IMR-90 (cell line): ENCODE data around the gene YPEL2. TPM values are rescaled to one million over a fixed set of nuclear protein-coding genes. Genes with fewer than 3 reads are reported as not detected.

ENCODE experiments used
- ATAC-seq: fragments of 200-7000 bp; cut with Tn5 transposase; 2 replicates; pipeline ENCODE4 v1.9.1; 2020; ENCODE audit warnings: low read depth, mild to moderate bottlenecking, moderate library complexity
- BruUV-seq: library from RNA; stranded (reverse); fragments of 400-500 nt; replicated peaks from 2 replicates; lab custom pipeline; 2021; lab: Mats Ljungman, UMichigan
- CTCF ChIA-PET: fragments of 300-600 bp; formaldehyde crosslinking; extraction: SDS; loops from one replicate; lab custom pipeline; 2021; ENCODE audit warnings: antibody characterized with exemption; lab: Yijun Ruan, JAX
- POLR2A ChIA-PET: fragments of 300-600 bp; sonication (Branson Sonifier 250); formaldehyde crosslinking; loops from one replicate; lab custom pipeline; 2022; ENCODE audit warnings: antibody characterized with exemption; ENCODE audit not compliant: unreplicated experiment; lab: Charles Lee
- DNase-seq: peaks from one replicate; pipeline ENCODE4 v3.0.0; 2013
- H2AFZ ChIP-seq: replicated peaks from 2 replicates; pipeline ENCODE3; 2013; ENCODE audit warnings: low read length, mild to moderate bottlenecking; ENCODE audit not compliant: poor library complexity
- H2AK5ac ChIP-seq: 2 replicates; pipeline ENCODE4 v1.6.1; 2013; ENCODE audit warnings: low read depth, low read length, inconsistent platforms
- H2AK9ac ChIP-seq: replicated peaks from 2 replicates; pipeline ENCODE3; 2013; ENCODE audit warnings: mild to moderate bottlenecking, low read depth, low read length, moderate library complexity; ENCODE audit not compliant: poor library complexity
- H2BK120ac ChIP-seq: 2 replicates; pipeline ENCODE4 v1.6.1; 2013; ENCODE audit warnings: low read depth, low read length, inconsistent platforms
- H2BK15ac ChIP-seq: 3 replicates; pipeline ENCODE4 v1.6.1; 2013; ENCODE audit warnings: low read depth, low read length, inconsistent platforms
- H2BK20ac ChIP-seq: 2 replicates; pipeline ENCODE4 v1.6.1; 2013; ENCODE audit warnings: low read depth, mild to moderate bottlenecking, inconsistent platforms, low read length, moderate library complexity
- H2BK5ac ChIP-seq: 2 replicates; pipeline ENCODE4 v1.6.1; 2013; ENCODE audit warnings: mild to moderate bottlenecking, low read depth, low read length, inconsistent platforms; ENCODE audit not compliant: poor library complexity, severe bottlenecking
- H3K14ac ChIP-seq: replicated peaks from 2 replicates; pipeline ENCODE4 v1.6.1; 2013; ENCODE audit warnings: low read depth, low read length, inconsistent platforms
- H3K18ac ChIP-seq: 2 replicates; pipeline ENCODE4 v1.6.1; 2013; ENCODE audit warnings: low read depth, low read length, control low read depth
- H3K23ac ChIP-seq: 2 replicates; pipeline ENCODE4 v1.6.1; 2013; ENCODE audit warnings: low read depth, low read length, inconsistent platforms
- H3K27ac ChIP-seq: 2 replicates; pipeline ENCODE4 v1.5.1; 2013; ENCODE audit warnings: mild to moderate bottlenecking, control low read depth, low read length; ENCODE audit not compliant: insufficient read depth
- H3K27me3 ChIP-seq: 2 replicates; pipeline ENCODE4 v1.6.1; 2013; ENCODE audit warnings: low read length; ENCODE audit not compliant: control insufficient read depth, insufficient read depth
- H3K36me3 ChIP-seq: 2 replicates; pipeline ENCODE4 v1.6.1; 2013; ENCODE audit warnings: low read length, mixed read lengths; ENCODE audit not compliant: control insufficient read depth, insufficient read depth
- H3K4ac ChIP-seq: 2 replicates; pipeline ENCODE4 v1.6.1; 2013; ENCODE audit warnings: low read depth, low read length, inconsistent platforms
- H3K4me1 ChIP-seq: 2 replicates; pipeline ENCODE4 v1.6.1; 2013; ENCODE audit warnings: low read length, mixed read lengths; ENCODE audit not compliant: control insufficient read depth, insufficient read depth
- H3K4me2 ChIP-seq: 2 replicates; pipeline ENCODE4 v1.6.1; 2013; ENCODE audit warnings: low read depth, mild to moderate bottlenecking, control low read depth, low read length, moderate library complexity
- H3K4me3 ChIP-seq: 2 replicates; pipeline ENCODE4 v1.5.1; 2013; ENCODE audit warnings: low read depth, mild to moderate bottlenecking, control low read depth, low read length, moderate library complexity; ENCODE audit not compliant: insufficient read depth
- H3K56ac ChIP-seq: 2 replicates; pipeline ENCODE4 v1.6.1; 2013; ENCODE audit warnings: low read length, inconsistent platforms; ENCODE audit not compliant: insufficient read depth; ENCODE audit errors: extremely low read depth
- H3K79me1 ChIP-seq, 2 experiments: 2 replicates each; pipeline ENCODE4 v1.6.1; 2013; ENCODE audit warnings: low read length in 2 of 2, inconsistent platforms in 1 of 2, low read depth in 1 of 2
- H3K9ac ChIP-seq: 2 replicates; pipeline ENCODE4 v1.6.1; 2013; ENCODE audit warnings: low read depth, low read length, control low read depth
- H3K9me1 ChIP-seq: 2 replicates; pipeline ENCODE4 v1.6.1; 2013; ENCODE audit warnings: low read length, inconsistent platforms; ENCODE audit not compliant: insufficient read depth
- H3K9me3 ChIP-seq: 2 replicates; pipeline ENCODE4 v1.6.1; 2013; ENCODE audit warnings: low read length; ENCODE audit not compliant: control insufficient read depth, insufficient read depth
- H4K20me1 ChIP-seq: 2 replicates; pipeline ENCODE4 v1.6.1; 2013; ENCODE audit warnings: low read length, inconsistent platforms; ENCODE audit not compliant: insufficient read depth
- H4K5ac ChIP-seq: 2 replicates; pipeline ENCODE4 v1.6.1; 2013; ENCODE audit warnings: mild to moderate bottlenecking, low read depth, low read length, control low read depth
- H4K8ac ChIP-seq, 2 experiments: 2 replicates each; pipeline ENCODE4 v1.6.1; 2013; ENCODE audit warnings: low read depth in 2 of 2, low read length in 2 of 2, control low read depth in 1 of 2, inconsistent platforms in 1 of 2
- H4K91ac ChIP-seq: 2 replicates; pipeline ENCODE4 v1.6.1; 2013; ENCODE audit warnings: low read depth, low read length, inconsistent platforms; ENCODE audit not compliant: insufficient read depth
- BHLHE40 ChIP-seq: fragments of 150-350 bp; IDR thresholded peaks from 2 replicates; pipeline ENCODE4 v1.6.1; 2016; ENCODE audit warnings: mild to moderate bottlenecking, low read depth, low read length
- CEBPB ChIP-seq: IDR thresholded peaks from 2 replicates; pipeline ENCODE4 v1.6.1; 2012; ENCODE audit warnings: low read depth, low read length, improper control_type of control experiment
- CHD1 ChIP-seq: IDR thresholded peaks from 2 replicates; pipeline ENCODE4 v1.6.1; 2012; ENCODE audit warnings: low read depth, low read length, improper control_type of control experiment
- CTCF ChIP-seq: conservative IDR thresholded peaks from 2 replicates; pipeline ENCODE4 v1.5.1; 2012; ENCODE audit warnings: mild to moderate bottlenecking, low read depth, low read length, improper control_type of control experiment
- ELK1 ChIP-seq: fragments of 150-350 bp; IDR thresholded peaks from 2 replicates; pipeline ENCODE4 v1.6.1; 2016; ENCODE audit warnings: low read depth, mild to moderate bottlenecking, low read length, moderate library complexity, borderline replicate concordance
- FOS ChIP-seq: fragments of 150-350 bp; IDR thresholded peaks from 2 replicates; pipeline ENCODE4 v1.6.1; 2016; ENCODE audit warnings: low read depth, low read length
- MAFK ChIP-seq: IDR thresholded peaks from 2 replicates; pipeline ENCODE4 v1.6.1; 2012; ENCODE audit warnings: low read depth, low read length, improper control_type of control experiment
- MAZ ChIP-seq: IDR thresholded peaks from 2 replicates; pipeline ENCODE4 v1.6.1; 2012; ENCODE audit warnings: low read depth, mild to moderate bottlenecking, low read length, improper control_type of control experiment, moderate library complexity, borderline replicate concordance
- MXI1 ChIP-seq: IDR thresholded peaks from 2 replicates; pipeline ENCODE4 v1.6.1; 2012; ENCODE audit warnings: low read depth, mild to moderate bottlenecking, low read length, moderate library complexity, borderline replicate concordance
- NFE2L2 ChIP-seq: fragments of 150-350 bp; IDR thresholded peaks from 2 replicates; pipeline ENCODE4 v1.6.1; 2016; ENCODE audit warnings: low read depth, mild to moderate bottlenecking, low read length
- RCOR1 ChIP-seq: IDR thresholded peaks from 2 replicates; pipeline ENCODE4 v1.6.1; 2012; ENCODE audit warnings: mild to moderate bottlenecking, low read length, improper control_type of control experiment; ENCODE audit not compliant: insufficient replicate concordance
- RFX5 ChIP-seq: IDR thresholded peaks from 2 replicates; pipeline ENCODE4 v1.8.0; 2012; ENCODE audit warnings: low read depth, mild to moderate bottlenecking, low read length, moderate library complexity
- SMC3 ChIP-seq: fragments of 150-350 bp; IDR thresholded peaks from 2 replicates; pipeline ENCODE4 v1.6.1; 2016; ENCODE audit warnings: low read depth, mild to moderate bottlenecking, antibody characterized with exemption, low read length, moderate library complexity
- USF2 ChIP-seq: fragments of 150-350 bp; IDR thresholded peaks from 2 replicates; pipeline ENCODE4 v1.6.1; 2017; ENCODE audit warnings: mild to moderate bottlenecking, antibody characterized with exemption, low read length, low read depth
- WGBS, 2 experiments: methylation state at CpG; one replicate each; pipeline versions ENCODE4 v1.1.5 to v1.1.7; 2013; ENCODE audit warnings: missing lambda C conversion rate in 2 of 2; ENCODE audit not compliant: insufficient read length in 1 of 2; ENCODE audit errors: extremely low coverage in 2 of 2; 5-methylcytosine and 5-hydroxymethylcytosine counted together
- dilution Hi-C: fragments of 300-500 bp; cut with HindIII; formaldehyde crosslinking; loops from one replicate; pipeline ENCODE4 v1.14.3; 2018; ENCODE audit warnings: low sequenced_read_pairs; ENCODE audit not compliant: unreplicated experiment
- in situ Hi-C: fragments of 300-500 bp; cut with MboI; formaldehyde crosslinking; loops from 3 replicates; pipeline ENCODE4 v1.14.3; 2019; ENCODE audit warnings: low sequenced_read_pairs, inconsistent platforms, mixed read lengths
- intact Hi-C: fragments of 100-400 bp; cut with micrococcal nuclease; formaldehyde crosslinking; loops from 2 replicates; pipeline ENCODE4 v1.10.0; 2022
- polyA plus RNA-seq, 3 experiments: library from polyadenylated mRNA; depleted of rRNA; stranded (reverse); fragments of >200 nt; gene quantifications; 2 replicates each; pipeline ENCODE4 v1.2.3, GENCODE V29; 2012; ENCODE audit warnings: low replicate concordance in 1 of 3
- total RNA-seq: library from RNA; depleted of rRNA; stranded (reverse); fragments of >200 nt; gene quantifications from 2 replicates; pipeline ENCODE4 v1.2.3, GENCODE V29; 2012

Gene YPEL2
- total and polyA plus RNA-seq, 2 of the 4 experiments (the other 2 are of a cell fraction), result 2.3 to 3.4 TPM

- Histone ChIP-seq H3K14ac (no peak overlapping the region), H3K4me2 (no peak overlapping the region), H4K91ac (no peak overlapping the region), H3K9ac (no peak overlapping the region), H3K18ac (no peak overlapping the region), H3K36me3 (no peaks in the 10 kb centered on the region), H3K4me1 (peaks cover 14% of the 10 kb centered on the region), H3K9me3 (peaks cover 4% of the 10 kb centered on the region; the same call in 1 of the 2 replicates), H2BK20ac (no peak overlapping the region), H2AFZ (no peak overlapping the region), H2BK120ac (no peak overlapping the region), H3K27ac (no peak overlapping the region), H2BK15ac (no peak overlapping the region), H2BK5ac (no peak overlapping the region), H4K20me1 (no peaks in the 10 kb centered on the region; the same call in 1 of the 2 replicates), H2AK5ac (no peak overlapping the region), H4K8ac (no peak overlapping the region), H3K4me3 (no peak overlapping the region), H3K9me1 (peaks cover 6% of the 10 kb centered on the region; the same call in 1 of the 2 replicates), H3K4ac (no peak overlapping the region), H3K79me1 (peaks cover 0 to 2% of the 10 kb centered on the region in 2 experiments; a peak in 2 of 4 replicates), H4K5ac (no peak overlapping the region), H3K27me3 (peaks cover 10% of the 10 kb centered on the region; the same call in 1 of the 2 replicates), H3K56ac (no peak overlapping the region), H3K23ac (no peak overlapping the region), H2AK9ac (no peak overlapping the region)
- ATAC-seq, result no peak
- in situ Hi-C loops (no loop called here), dilution Hi-C loops (no loop called here), intact Hi-C loops (no loop called here)
- no TSS peak for BruUV-seq
- POLR2A ChIA-PET, result no interaction called here
- 100% methylated on average over 1 of the region's 9 CpGs; no CpG with 5 or more reads in 1 of the 2 experiments for WGBS, 2 experiments
- DNase-seq, result no peak
- CTCF ChIA-PET, result interaction anchor here (0.9 kb wide), 1 partner anchor 71 kb away, joined by 3 read pairs; no protein-coding TSS in a partner anchor
- TF ChIP-seq RCOR1 (no peak), SMC3 (no peak), MAFK (no peak), MXI1 (no peak), CTCF (no peak), RFX5 (no peak), NFE2L2 (no peak), FOS (no peak), BHLHE40 (no peak), MAZ (no peak), ELK1 (no peak), CEBPB (no peak), USF2 (no peak), CHD1 (no peak)
Observed at GRCh38 chr17:59353936-59354755, 22.7 kb downstream of the YPEL2 start.
